GM12892 (cell line): ENCODE measurements around the gene SLC39A12.

Experiments
- DNase-seq: peaks from one replicate; pipeline ENCODE4 v3.0.0; 2011; ENCODE audit not compliant: insufficient read length
- FAIRE-seq: peaks from 2 replicates; lab custom pipeline; 2011; peaks lifted over from hg19 to GRCh38; lab: Jason Lieb, UNC
- POLR2A ChIP-seq: IDR thresholded peaks from 2 replicates; pipeline ENCODE4 v1.6.1; 2011; ENCODE audit warnings: low read depth, low read length, control low read depth
- POLR2AphosphoS5 ChIP-seq: IDR thresholded peaks from 2 replicates; pipeline ENCODE4 v1.6.1; 2011; ENCODE audit warnings: low read depth, low read length, control low read depth
- TAF1 ChIP-seq: IDR thresholded peaks from 2 replicates; pipeline ENCODE4 v1.6.1; 2011; ENCODE audit warnings: low read depth, mild to moderate bottlenecking, control low read depth, low read length, borderline replicate concordance

Gene SLC39A12

DNA sequence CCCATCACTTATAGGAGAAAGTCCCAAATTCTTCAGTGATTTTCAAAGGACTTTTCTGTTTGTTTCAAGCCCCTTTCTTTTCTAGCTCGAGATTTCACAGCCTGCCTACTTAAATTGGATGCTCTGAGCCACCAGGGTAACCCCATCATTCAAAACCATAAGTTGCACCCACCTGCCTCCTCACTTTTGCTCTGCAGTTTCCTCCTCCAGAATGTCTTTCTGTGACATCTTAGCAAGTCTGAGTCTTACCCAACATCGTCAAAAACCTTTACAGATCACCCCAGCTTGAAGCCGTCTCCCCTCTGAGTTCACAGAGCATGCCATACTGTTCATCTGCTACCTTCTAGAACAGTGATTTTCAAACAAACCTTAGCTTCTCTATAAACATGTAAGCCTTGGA is 124.2 kb downstream of the SLC39A12 start:
- FAIRE-seq (no peak), DNase-seq (no peak)
- TF ChIP-seq TAF1 (no peak), POLR2AphosphoS5 (no peak), POLR2A (no peak)

- FAIRE-seq (no peak), DNase-seq (no peak)
- TF ChIP-seq TAF1 (no peak), POLR2A (no peak), POLR2AphosphoS5 (no peak)
These were observed 128.1 kb downstream of the SLC39A12 start for GRCh38 chr10:18079665-18080295.

DNA sequence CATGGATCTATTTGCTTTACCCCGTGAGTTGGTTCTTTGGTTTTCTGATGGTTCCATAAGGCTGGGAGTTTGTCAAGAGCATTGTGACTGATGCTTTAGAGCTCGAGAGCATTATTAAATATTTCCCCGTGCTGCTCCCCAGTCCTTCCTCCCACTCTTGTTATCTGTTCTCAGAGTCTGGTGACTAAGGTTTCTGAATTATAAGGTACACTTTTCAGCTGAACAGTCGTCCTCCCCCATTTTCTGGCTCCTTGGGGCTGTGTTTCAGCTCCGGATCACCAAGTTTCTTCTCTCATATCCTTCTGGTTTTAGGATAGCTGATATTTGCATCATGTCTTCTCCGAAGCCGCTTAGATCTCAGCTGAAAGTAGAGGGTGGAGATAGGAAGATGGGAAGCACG is 130.7 kb downstream of the SLC39A12 start:
- TF ChIP-seq TAF1 (no peak), POLR2AphosphoS5 (no peak), POLR2A (no peak)
- DNase-seq = no peak
- no peak for FAIRE-seq

DNA sequence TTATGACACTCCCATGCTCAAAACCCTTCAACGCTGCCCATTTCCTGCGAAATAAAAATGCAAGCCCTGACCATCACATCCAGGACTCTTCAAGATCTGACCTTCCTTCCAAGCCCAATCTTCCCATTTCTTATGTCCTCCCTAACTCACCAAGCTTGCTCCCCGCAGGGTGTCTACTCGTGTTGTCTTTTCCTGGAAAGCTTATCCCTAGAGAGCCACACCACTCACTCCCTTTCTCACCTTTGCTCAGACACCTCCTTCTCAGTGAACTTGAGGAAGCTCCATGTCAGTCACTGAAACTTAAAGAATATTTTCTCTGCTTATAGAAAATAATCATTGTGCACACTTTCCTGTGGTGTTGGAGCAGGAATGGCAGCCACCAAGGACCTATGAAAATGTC is 134.1 kb downstream of the SLC39A12 start:
- DNase-seq (no peak), FAIRE-seq (no peak)
- TF ChIP-seq POLR2AphosphoS5 (no peak), TAF1 (no peak), POLR2A (no peak)

DNA sequence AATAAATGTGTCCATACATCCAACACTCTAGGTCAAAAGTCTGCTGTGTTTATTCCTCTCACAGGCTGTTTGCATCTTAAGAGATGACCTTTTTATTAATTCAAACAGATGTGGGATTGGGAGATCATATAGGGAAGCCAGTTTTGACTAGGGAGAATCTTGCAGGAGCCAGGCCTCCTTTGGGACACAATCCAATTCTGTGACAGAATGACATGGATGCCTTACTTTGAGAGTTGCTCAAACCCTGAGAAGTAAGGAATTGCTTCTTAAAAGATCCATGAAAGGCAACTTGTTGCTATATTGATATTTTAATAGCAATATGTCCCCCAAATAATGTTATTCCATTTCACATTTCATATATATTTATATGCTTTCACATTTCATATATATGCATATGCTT is 135.0 kb downstream of the SLC39A12 start:
- TF ChIP-seq TAF1 = no peak
- no peak for TF ChIP-seq POLR2A
- TF ChIP-seq POLR2AphosphoS5 = no peak
- DNase-seq (no peak), FAIRE-seq (no peak)

DNA sequence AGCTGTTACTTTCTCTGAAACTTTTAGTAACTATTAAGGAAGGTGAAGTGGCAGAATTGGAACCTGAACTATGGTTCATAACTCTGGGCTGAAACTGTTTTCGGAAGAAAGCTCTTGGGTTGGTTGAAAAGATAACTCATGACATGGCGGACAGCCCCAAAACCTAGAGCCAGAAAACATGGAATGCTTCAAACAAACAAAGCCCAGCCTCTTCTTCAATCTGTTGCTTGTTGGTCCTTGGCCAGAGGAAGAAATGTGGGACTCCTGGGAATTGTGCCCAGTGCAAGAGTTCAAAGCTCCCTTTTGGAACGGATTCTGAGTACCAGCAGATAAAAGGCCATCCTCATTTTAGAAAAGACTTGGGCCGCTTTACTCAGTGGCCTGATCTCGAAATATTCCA is 135.6 kb downstream of the SLC39A12 start:
- TF ChIP-seq TAF1 = no peak
- TF ChIP-seq POLR2AphosphoS5 = no peak
- TF ChIP-seq POLR2A = no peak
- no peak for DNase-seq
- no peak for FAIRE-seq
